ENCODE measurements around the gene CNTNAP2. TPM values are rescaled to one million over a fixed set of nuclear protein-coding genes. Genes with fewer than 3 reads are reported as not detected.

CNTNAP2 gene
- total and polyA plus RNA-seq, 2 donors (not counting 1 experiment from before 2014, with no cell fraction given) = not detected

- DNase-seq (ENCODE audit: low read depth in 2 of 2) = peak; percentile 13 to 27
- Histone ChIP-seq H2AFZ (ENCODE audit: low read length) (no peak overlapping the region), H3K9me3 (ENCODE audit: control insufficient read depth, insufficient read depth, low read depth, low read length) (no peaks in the 10 kb centered on the region), H3K4me3 (replicated peaks in 1 of 4; ENCODE audit: control extremely low read depth in 1 of 4, insufficient read depth in 1 of 4, low read depth in 3 of 4, low read length in 4 of 4) (no peak overlapping the region), H3K4me2 (ENCODE audit: extremely low read depth, insufficient read depth, low read length) (no peak overlapping the region), H3K27ac (ENCODE audit: insufficient read depth, low read length) (no peak overlapping the region), H3K36me3 (ENCODE audit: control insufficient read depth, insufficient read depth, low read length) (no peaks in the 10 kb centered on the region), H3K27me3 (ENCODE audit: control insufficient read depth, insufficient read depth, low read length) (no peaks in the 10 kb centered on the region), H4K20me1 (ENCODE audit: control insufficient read depth, extremely low read depth, insufficient read depth, low read length) (no peaks in the 10 kb centered on the region), H3K4me1 (ENCODE audit: control insufficient read depth, extremely low read depth, insufficient read depth, low read length) (no peaks in the 10 kb centered on the region), H3K9ac (ENCODE audit: insufficient read depth, low read length) (no peak overlapping the region), H3K79me2 (ENCODE audit: control insufficient read depth, insufficient read depth, low read length) (no peaks in the 10 kb centered on the region)
- TF ChIP-seq, protein P1, sequence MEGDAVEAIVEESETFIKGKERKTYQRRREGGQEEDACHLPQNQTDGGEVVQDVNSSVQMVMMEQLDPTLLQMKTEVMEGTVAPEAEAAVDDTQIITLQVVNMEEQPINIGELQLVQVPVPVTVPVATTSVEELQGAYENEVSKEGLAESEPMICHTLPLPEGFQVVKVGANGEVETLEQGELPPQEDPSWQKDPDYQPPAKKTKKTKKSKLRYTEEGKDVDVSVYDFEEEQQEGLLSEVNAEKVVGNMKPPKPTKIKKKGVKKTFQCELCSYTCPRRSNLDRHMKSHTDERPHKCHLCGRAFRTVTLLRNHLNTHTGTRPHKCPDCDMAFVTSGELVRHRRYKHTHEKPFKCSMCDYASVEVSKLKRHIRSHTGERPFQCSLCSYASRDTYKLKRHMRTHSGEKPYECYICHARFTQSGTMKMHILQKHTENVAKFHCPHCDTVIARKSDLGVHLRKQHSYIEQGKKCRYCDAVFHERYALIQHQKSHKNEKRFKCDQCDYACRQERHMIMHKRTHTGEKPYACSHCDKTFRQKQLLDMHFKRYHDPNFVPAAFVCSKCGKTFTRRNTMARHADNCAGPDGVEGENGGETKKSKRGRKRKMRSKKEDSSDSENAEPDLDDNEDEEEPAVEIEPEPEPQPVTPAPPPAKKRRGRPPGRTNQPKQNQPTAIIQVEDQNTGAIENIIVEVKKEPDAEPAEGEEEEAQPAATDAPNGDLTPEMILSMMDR (conservative IDR thresholded peaks at IDR 0.05 in 1 of 2, IDR thresholded peaks at IDR 0.05 in 1 of 2; ENCODE audit: low read depth in 1 of 2, low read length in 2 of 2) = no peak
- no peak for TF ChIP-seq EZH2 (IDR thresholded peaks at IDR 0.05; ENCODE audit: low read length, missing control alignments)
Measured at GRCh38 chr7:147013825-147014224, 897.2 kb downstream of the CNTNAP2 start.

- TF ChIP-seq EZH2 (IDR thresholded peaks at IDR 0.05; ENCODE audit: low read length, missing control alignments) = no peak
- no peak for DNase-seq (ENCODE audit: low read depth in 2 of 2)
- no peak overlapping the region for H3K4me2 ChIP-seq (ENCODE audit: extremely low read depth, insufficient read depth, low read length)
- no peaks in the 10 kb centered on the region for H3K4me1 ChIP-seq (ENCODE audit: control insufficient read depth, extremely low read depth, insufficient read depth, low read length)
- no peaks in the 10 kb centered on the region for H4K20me1 ChIP-seq (ENCODE audit: control insufficient read depth, extremely low read depth, insufficient read depth, low read length)
- no peak overlapping the region for H3K4me3 ChIP-seq (replicated peaks in 1 of 4; ENCODE audit: control extremely low read depth in 1 of 4, insufficient read depth in 1 of 4, low read depth in 3 of 4, low read length in 4 of 4)
- no peak overlapping the region for H2AFZ ChIP-seq (ENCODE audit: low read length)
- no peaks in the 10 kb centered on the region for H3K9me3 ChIP-seq (ENCODE audit: control insufficient read depth, insufficient read depth, low read depth, low read length)
- no peaks in the 10 kb centered on the region for H3K79me2 ChIP-seq (ENCODE audit: control insufficient read depth, insufficient read depth, low read length)
- H3K27me3 ChIP-seq (ENCODE audit: control insufficient read depth, insufficient read depth, low read length) = no peaks in the 10 kb centered on the region
- H3K27ac ChIP-seq (ENCODE audit: insufficient read depth, low read length) = no peak overlapping the region
- H3K36me3 ChIP-seq (ENCODE audit: control insufficient read depth, insufficient read depth, low read length) = no peaks in the 10 kb centered on the region
- no peak overlapping the region for H3K9ac ChIP-seq (ENCODE audit: insufficient read depth, low read length)
Measured at GRCh38 chr7:147014286-147014955, 897.8 kb downstream of the CNTNAP2 start.

DNA sequence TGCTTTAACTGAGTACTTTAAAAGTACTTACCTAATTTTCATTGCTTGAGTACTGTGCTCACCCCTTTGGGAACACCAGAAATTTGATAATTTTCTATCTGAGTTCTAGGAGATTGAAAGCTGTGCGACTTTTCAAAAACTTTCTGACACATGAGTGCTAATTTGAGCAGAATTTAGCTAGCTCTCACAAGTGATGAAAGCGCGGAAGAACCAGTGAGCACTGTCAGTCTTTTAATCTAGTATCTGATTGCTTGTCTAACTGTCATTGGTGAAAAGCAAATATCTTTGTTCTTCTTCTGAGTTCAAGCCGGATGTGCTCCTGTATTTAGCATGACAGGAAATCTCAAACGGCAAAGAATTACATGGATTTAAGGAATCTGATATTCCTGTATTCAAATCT lies 899.4 kb downstream of the CNTNAP2 start:
- H3K4me1 ChIP-seq (ENCODE audit: control insufficient read depth, extremely low read depth, insufficient read depth, low read length) = no peaks in the 10 kb centered on the region
- no peak overlapping the region for H3K9ac ChIP-seq (ENCODE audit: insufficient read depth, low read length)
- no peaks in the 10 kb centered on the region for H3K79me2 ChIP-seq (ENCODE audit: control insufficient read depth, insufficient read depth, low read length)
- no peaks in the 10 kb centered on the region for H3K36me3 ChIP-seq (ENCODE audit: control insufficient read depth, insufficient read depth, low read length)
- no peak overlapping the region for H2AFZ ChIP-seq (ENCODE audit: low read length)
- no peak for DNase-seq (ENCODE audit: low read depth in 2 of 2)
- TF ChIP-seq, protein P1 (conservative IDR thresholded peaks at IDR 0.05 in 1 of 2, IDR thresholded peaks at IDR 0.05 in 1 of 2; ENCODE audit: low read depth in 1 of 2, low read length in 2 of 2) = no peak
- no peak for TF ChIP-seq EZH2 (IDR thresholded peaks at IDR 0.05; ENCODE audit: low read length, missing control alignments)
- H4K20me1 ChIP-seq (ENCODE audit: control insufficient read depth, extremely low read depth, insufficient read depth, low read length) = no peaks in the 10 kb centered on the region
- no peaks in the 10 kb centered on the region for H3K9me3 ChIP-seq (ENCODE audit: control insufficient read depth, insufficient read depth, low read depth, low read length)
- no peak overlapping the region for H3K27ac ChIP-seq (ENCODE audit: insufficient read depth, low read length)
- H3K4me2 ChIP-seq (ENCODE audit: extremely low read depth, insufficient read depth, low read length) = no peak overlapping the region
- no peaks in the 10 kb centered on the region for H3K27me3 ChIP-seq (ENCODE audit: control insufficient read depth, insufficient read depth, low read length)
- H3K4me3 ChIP-seq (replicated peaks in 1 of 4; ENCODE audit: control extremely low read depth in 1 of 4, insufficient read depth in 1 of 4, low read depth in 3 of 4, low read length in 4 of 4) = no peak overlapping the region

Measured in fibroblast of lung (primary cell).